OCI-LY1 (cell line): ENCODE data around the gene ROBO1.

Experiments used
- H2AFZ ChIP-seq: fragments of 200-600 bp; sonication (generic), shearing (Covaris generic); 2 replicates; pipeline ENCODE4 v1.6.0; 2014; ENCODE audit warnings: antibody characterized with exemption, mild to moderate bottlenecking, low read length
- H3F3A ChIP-seq: fragments of 200-600 bp; sonication (generic), shearing (Covaris generic); 2 replicates; pipeline ENCODE4 v1.6.0; 2014; ENCODE audit warnings: mild to moderate bottlenecking, antibody characterized with exemption, low read length, moderate library complexity; ENCODE audit not compliant: insufficient read depth
- H3K27ac ChIP-seq: fragments of 200-600 bp; sonication (generic); 2 replicates; pipeline ENCODE4 v1.5.1; 2014; ENCODE audit warnings: low read length, mixed run types, mild to moderate bottlenecking, low read depth; ENCODE audit not compliant: poor library complexity, severe bottlenecking
- H3K27me3 ChIP-seq: fragments of 200-600 bp; sonication (generic); 2 replicates; pipeline ENCODE4 v1.6.0; 2014; ENCODE audit warnings: antibody characterized with exemption, mild to moderate bottlenecking, low read length, moderate library complexity; ENCODE audit not compliant: insufficient read depth
- H3K36me3 ChIP-seq: fragments of 200-600 bp; sonication (generic); 2 replicates; pipeline ENCODE4 v1.6.1; 2014; ENCODE audit warnings: mild to moderate bottlenecking, antibody characterized with exemption, low read length, moderate library complexity, mixed read lengths; ENCODE audit not compliant: insufficient read depth
- H3K4me1 ChIP-seq: fragments of 200-600 bp; sonication (generic); 2 replicates; pipeline ENCODE4 v1.5.1; 2014; ENCODE audit warnings: mild to moderate bottlenecking, low read length, moderate library complexity; ENCODE audit not compliant: insufficient read depth, severe bottlenecking
- H3K4me2 ChIP-seq: fragments of 200-600 bp; sonication (generic), shearing (Covaris generic); 2 replicates; pipeline ENCODE4 v1.6.1; 2014; ENCODE audit warnings: low read length
- H3K4me3 ChIP-seq: fragments of 200-600 bp; sonication (generic); 2 replicates; pipeline ENCODE4 v1.5.1; 2014; ENCODE audit warnings: low read length, low read depth, mild to moderate bottlenecking, mixed read lengths; ENCODE audit not compliant: poor library complexity, severe bottlenecking
- H3K79me2 ChIP-seq: fragments of 200-600 bp; shearing (Covaris generic); 2 replicates; pipeline ENCODE4 v1.6.1; 2016; ENCODE audit warnings: mixed run types, low read length, mixed read lengths; ENCODE audit not compliant: insufficient read depth
- H3K9ac ChIP-seq: fragments of 200-600 bp; sonication (generic), shearing (Covaris generic); 2 replicates; pipeline ENCODE4 v1.6.1; 2014; ENCODE audit warnings: mild to moderate bottlenecking, low read length, mixed read lengths
- H3K9me2 ChIP-seq: fragments of 200-600 bp; sonication (generic), shearing (Covaris generic); 2 replicates; pipeline ENCODE4 v1.6.1; 2014; ENCODE audit warnings: low read depth, mild to moderate bottlenecking, low read length, mixed read lengths
- H3K9me3 ChIP-seq: fragments of 200-600 bp; shearing (Covaris generic); 2 replicates; pipeline ENCODE4 v1.6.1; 2014; ENCODE audit warnings: low read length, mixed read lengths
- H4K20me1 ChIP-seq: fragments of 200-600 bp; sonication (generic), shearing (Covaris generic); 2 replicates; pipeline ENCODE4 v1.6.0; 2016; ENCODE audit warnings: mild to moderate bottlenecking, low read length; ENCODE audit not compliant: insufficient read depth
- EZH2 ChIP-seq: fragments of 200-600 bp; sonication (generic), shearing (Covaris generic); IDR thresholded peaks from 2 replicates; pipeline ENCODE4 v1.8.0; 2017; ENCODE audit warnings: borderline replicate concordance, mixed run types, mild to moderate bottlenecking, antibody characterized with exemption, low read length, moderate library complexity, mixed read lengths
- TF ChIP-seq, protein P1 (sequence below): fragments of 200-600 bp; sonication (generic), shearing (Covaris generic); IDR thresholded peaks from 2 replicates; pipeline ENCODE4 v1.5.1; 2017; ENCODE audit warnings: mild to moderate bottlenecking, antibody characterized with exemption, low read length, moderate library complexity, mixed read lengths

ROBO1 gene

DNA sequence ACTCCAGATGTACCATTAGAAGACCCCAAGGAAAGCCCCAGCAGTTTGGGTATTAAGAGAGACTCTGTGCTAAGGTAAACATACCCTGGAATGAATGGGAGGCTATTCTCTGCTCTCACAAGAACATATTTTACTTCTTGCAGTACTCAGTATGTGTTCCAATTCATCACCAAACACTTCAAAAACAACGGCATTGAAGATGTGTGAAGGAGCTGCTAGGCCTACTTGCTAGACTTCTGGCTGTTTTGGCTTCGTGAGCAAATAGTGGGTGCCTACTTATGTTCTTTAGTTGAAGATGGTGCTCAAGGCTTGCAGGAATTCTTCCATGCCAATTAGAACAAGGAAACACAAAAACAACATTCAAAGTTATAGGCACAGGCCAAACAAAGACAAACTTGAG lies 514.5 kb downstream of the ROBO1 start:
- no peak overlapping the region for H2AFZ ChIP-seq

DNA sequence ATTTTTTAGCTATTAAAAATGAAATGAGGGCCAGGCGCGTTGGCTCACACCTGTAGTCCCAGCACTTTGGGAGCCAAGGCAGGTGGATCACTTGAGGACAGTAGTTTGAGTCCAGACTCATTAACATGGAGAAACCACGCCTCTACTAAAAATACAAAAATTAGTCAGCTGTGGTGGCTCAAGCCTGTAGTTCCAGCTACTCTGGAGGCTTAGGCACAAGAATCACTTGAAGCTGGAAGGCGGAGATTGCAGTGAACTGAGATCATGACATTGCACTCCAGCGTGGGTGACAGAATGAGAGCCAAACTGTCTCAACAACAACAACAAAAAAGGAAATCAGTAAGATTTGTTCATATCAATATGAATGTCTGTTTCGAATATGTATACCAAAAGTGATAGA lies 517.1 kb downstream of the ROBO1 start:
- Histone ChIP-seq H4K20me1 (no peaks in the 10 kb centered on the region), H3K36me3 (no peaks in the 10 kb centered on the region), H3K79me2 (no peaks in the 10 kb centered on the region), H3K27ac (no peak overlapping the region), H2AFZ (no peak overlapping the region), H3K9me2 (no peaks in the 10 kb centered on the region), H3K4me1 (no peaks in the 10 kb centered on the region), H3F3A (no peaks in the 10 kb centered on the region), H3K4me2 (no peak overlapping the region), H3K9me3 (no peaks in the 10 kb centered on the region), H3K4me3 (no peak overlapping the region), H3K27me3 (no peaks in the 10 kb centered on the region), H3K9ac (no peak overlapping the region)
- TF ChIP-seq, protein P1, sequence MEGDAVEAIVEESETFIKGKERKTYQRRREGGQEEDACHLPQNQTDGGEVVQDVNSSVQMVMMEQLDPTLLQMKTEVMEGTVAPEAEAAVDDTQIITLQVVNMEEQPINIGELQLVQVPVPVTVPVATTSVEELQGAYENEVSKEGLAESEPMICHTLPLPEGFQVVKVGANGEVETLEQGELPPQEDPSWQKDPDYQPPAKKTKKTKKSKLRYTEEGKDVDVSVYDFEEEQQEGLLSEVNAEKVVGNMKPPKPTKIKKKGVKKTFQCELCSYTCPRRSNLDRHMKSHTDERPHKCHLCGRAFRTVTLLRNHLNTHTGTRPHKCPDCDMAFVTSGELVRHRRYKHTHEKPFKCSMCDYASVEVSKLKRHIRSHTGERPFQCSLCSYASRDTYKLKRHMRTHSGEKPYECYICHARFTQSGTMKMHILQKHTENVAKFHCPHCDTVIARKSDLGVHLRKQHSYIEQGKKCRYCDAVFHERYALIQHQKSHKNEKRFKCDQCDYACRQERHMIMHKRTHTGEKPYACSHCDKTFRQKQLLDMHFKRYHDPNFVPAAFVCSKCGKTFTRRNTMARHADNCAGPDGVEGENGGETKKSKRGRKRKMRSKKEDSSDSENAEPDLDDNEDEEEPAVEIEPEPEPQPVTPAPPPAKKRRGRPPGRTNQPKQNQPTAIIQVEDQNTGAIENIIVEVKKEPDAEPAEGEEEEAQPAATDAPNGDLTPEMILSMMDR, result no peak
- no peak for TF ChIP-seq EZH2

More for the DNA sequence above, 514.5 kb downstream of the ROBO1 start:
- Histone ChIP-seq H3K36me3 (no peaks in the 10 kb centered on the region), H3K27ac (no peak overlapping the region), H3K9me3 (no peaks in the 10 kb centered on the region), H3K4me1 (no peaks in the 10 kb centered on the region), H3K27me3 (no peaks in the 10 kb centered on the region), H4K20me1 (no peaks in the 10 kb centered on the region), H3F3A (no peaks in the 10 kb centered on the region), H3K9me2 (no peaks in the 10 kb centered on the region), H3K9ac (no peak overlapping the region), H3K4me2 (no peak overlapping the region), H3K79me2 (no peaks in the 10 kb centered on the region), H3K4me3 (no peak overlapping the region)
- no peak for TF ChIP-seq EZH2
- TF ChIP-seq, protein P1, result no peak

DNA sequence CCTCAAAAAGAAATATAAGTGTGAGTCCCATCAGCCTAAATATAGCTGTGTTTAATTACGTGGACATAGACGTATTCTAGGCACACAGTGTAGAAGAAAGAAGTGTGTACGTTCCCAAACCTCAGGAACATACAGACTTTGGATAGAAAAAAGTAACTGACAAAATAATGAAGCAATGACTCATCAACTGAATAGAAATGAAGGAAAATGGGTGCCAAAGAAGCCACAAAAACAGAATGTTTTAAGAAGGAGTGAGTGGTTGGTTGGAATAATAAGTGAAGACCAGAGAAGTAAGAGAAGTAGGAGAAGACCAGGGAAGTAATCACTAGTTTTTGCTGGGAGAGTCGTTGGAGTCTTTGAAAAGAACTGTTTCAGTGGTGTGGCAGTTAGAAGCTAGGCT lies 518.1 kb downstream of the ROBO1 start:
- no peak overlapping the region for H2AFZ ChIP-seq
- no peaks in the 10 kb centered on the region for H3K9me2 ChIP-seq
- H3K27me3 ChIP-seq, result no peaks in the 10 kb centered on the region
- H3K27ac ChIP-seq, result no peak overlapping the region
- H3K36me3 ChIP-seq, result no peaks in the 10 kb centered on the region
- TF ChIP-seq, protein P1, result no peak
- no peak for TF ChIP-seq EZH2
- H3K4me2 ChIP-seq, result no peak overlapping the region
- no peaks in the 10 kb centered on the region for H3K9me3 ChIP-seq
- no peaks in the 10 kb centered on the region for H4K20me1 ChIP-seq
- H3K79me2 ChIP-seq, result no peaks in the 10 kb centered on the region
- H3F3A ChIP-seq, result no peaks in the 10 kb centered on the region
- H3K9ac ChIP-seq, result no peak overlapping the region
- H3K4me1 ChIP-seq, result no peaks in the 10 kb centered on the region
- H3K4me3 ChIP-seq, result no peak overlapping the region
